Activated naive CD4-positive, alpha-beta T cell treated with anti-CD3 and anti-CD28 coated beads for 36 hours (primary cell): ENCODE data around the gene GPATCH4. TPM values are rescaled to one million over a fixed set of nuclear protein-coding genes. Genes with fewer than 3 reads are reported as not detected.

Experiments used
- CTCF ChIA-PET: fragments of 350-600 bp; sonication (Branson Sonifier 250); formaldehyde crosslinking; loops from one replicate; lab custom pipeline; 2021; ENCODE audit warnings: antibody characterized with exemption; lab: Charles Lee
- DNase-seq: peaks from one replicate; pipeline ENCODE4 v3.0.0-alpha.2; 2020
- H3K27ac Mint-ChIP-seq: one replicate; pipeline ENCODE4 v1.8.0; 2021; ENCODE audit warnings: mild to moderate bottlenecking, mixed read lengths
- H3K27me3 Mint-ChIP-seq: one replicate; pipeline ENCODE4 v1.8.0; 2021; ENCODE audit warnings: low read depth, mixed read lengths
- H3K36me3 Mint-ChIP-seq: one replicate; pipeline ENCODE4 v1.8.0; 2021; ENCODE audit warnings: low read depth, mixed read lengths
- H3K4me1 Mint-ChIP-seq: one replicate; pipeline ENCODE4 v1.8.0; 2021; ENCODE audit warnings: low read depth, mixed read lengths
- H3K4me3 Mint-ChIP-seq: one replicate; pipeline ENCODE4 v1.8.0; 2021; ENCODE audit warnings: mild to moderate bottlenecking, moderate library complexity, mixed read lengths
- H3K9me3 Mint-ChIP-seq: one replicate; pipeline ENCODE4 v1.8.0; 2021; ENCODE audit warnings: mixed read lengths
- intact Hi-C: fragments of 100-400 bp; cut with micrococcal nuclease; formaldehyde crosslinking; loops from one replicate; pipeline ENCODE4 v1.15.1; 2023
- total RNA-seq, 2 experiments: library from RNA; stranded (reverse); gene quantifications; one replicate each; pipeline ENCODE4 v1.2.3, GENCODE V29; 2021

Gene GPATCH4
- total RNA-seq, 2 experiments from 2014 or later, result 37.5 to 38.3 TPM

DNA sequence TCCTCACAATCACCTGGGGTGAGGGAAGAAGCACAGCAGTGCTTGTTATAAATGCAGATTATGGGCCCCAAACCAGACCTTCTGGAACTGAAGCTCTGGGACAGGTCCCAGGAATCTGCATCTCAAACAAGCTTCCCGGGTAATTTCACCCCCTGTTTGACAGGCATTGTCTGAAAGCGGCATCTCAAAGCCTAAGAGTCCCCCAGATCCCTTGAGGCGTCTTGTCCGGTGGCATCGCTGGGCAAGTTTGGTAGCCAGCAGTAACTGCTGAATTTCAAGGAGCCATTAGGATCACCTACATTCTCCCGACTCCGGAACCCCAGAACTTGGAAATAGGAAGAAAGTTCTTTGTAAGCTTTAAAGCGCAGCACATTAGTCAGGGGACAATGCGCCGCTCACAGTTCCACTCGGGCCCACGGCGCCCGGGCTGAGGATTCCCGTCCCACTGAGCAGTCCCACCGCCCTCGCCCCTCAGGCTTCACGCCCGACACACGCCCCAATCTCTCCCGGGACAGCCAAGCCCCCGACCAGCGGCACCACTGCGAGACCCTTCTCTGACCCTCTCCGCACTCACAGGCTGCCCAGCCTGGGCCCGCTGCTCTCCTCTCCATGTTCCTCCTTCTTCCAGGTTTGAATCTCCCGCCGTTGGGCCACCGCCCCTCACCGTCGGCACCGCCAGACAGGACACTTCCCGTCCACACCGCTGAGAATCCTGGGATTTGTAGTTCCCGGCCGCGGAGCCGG, 29.2 kb downstream of the GPATCH4 start, which contains the start of gene IQGAP3:
IQGAP3 (minus strand) TSS at position 647 of the 744 bp plus-strand sequence; CDS start at position 611, 36 bp downstream.
- peaks cover 18% of the 10 kb centered on the region for H3K4me1 Mint-ChIP-seq
- CTCF ChIA-PET, result interaction anchor here (0.7 to 2.1 kb wide), 9 partner anchors 10 to 188 kb away, joined by 3 to 11 read pairs (median 4); no protein-coding TSS in a partner anchor
- H3K27ac Mint-ChIP-seq, result peak within 1 kb of the TSS; percentile 6
- DNase-seq, result peak; percentile 79
- H3K9me3 Mint-ChIP-seq, result no peaks in the 10 kb centered on the region
- intact Hi-C loops, result loop anchor here (1.0 to 5.0 kb wide), 3 partner anchors 50 to 91 kb away; no protein-coding TSS in a partner anchor
- H3K4me3 Mint-ChIP-seq, result peak within 1 kb of the TSS; percentile 93
- peaks cover 30% of the 10 kb centered on the region for H3K27me3 Mint-ChIP-seq
- peaks cover 2% of the 10 kb centered on the region for H3K36me3 Mint-ChIP-seq

DNA sequence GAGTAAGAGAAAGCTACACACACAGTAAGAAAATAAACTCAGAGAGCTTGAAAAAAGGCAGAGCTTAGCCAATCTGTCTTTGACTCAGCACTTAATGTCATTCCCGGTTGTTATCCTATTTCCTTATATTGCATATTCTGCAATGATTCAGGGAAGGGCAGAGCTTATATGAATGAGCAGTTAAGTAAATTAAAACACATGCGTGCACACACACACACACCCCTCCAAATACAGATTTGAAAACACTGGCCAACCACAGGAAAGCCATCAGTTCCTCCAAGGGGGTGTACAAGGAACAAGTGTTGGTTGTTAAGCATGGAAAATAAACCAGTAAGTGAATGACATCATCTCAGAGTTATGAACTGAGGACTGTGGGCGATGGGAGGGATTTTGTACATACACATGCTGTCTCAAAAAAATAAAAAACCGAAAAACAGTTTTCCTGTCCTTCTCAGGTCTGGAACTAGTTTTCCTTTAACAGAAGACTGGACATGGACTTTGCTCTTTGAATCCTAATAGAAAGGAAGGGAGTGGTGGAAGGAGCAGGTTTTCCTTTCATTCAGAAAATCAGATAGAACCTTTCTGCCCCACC, 29.9 kb downstream of the GPATCH4 start:
- Mint-ChIP-seq H3K36me3 (peaks cover 2% of the 10 kb centered on the region), H3K9me3 (no peaks in the 10 kb centered on the region), H3K27me3 (peaks cover 30% of the 10 kb centered on the region), H3K27ac (no peak overlapping the region), H3K4me1 (peaks cover 18% of the 10 kb centered on the region), H3K4me3 (peak overlapping the region; percentile 93)
- no peak for DNase-seq
- CTCF ChIA-PET, result interaction anchor here (0.6 to 2.1 kb wide), 13 partner anchors 10 to 187 kb away, joined by 3 to 11 read pairs (median 3); no protein-coding TSS in a partner anchor
- intact Hi-C loops, result loop anchor here (2.0 to 5.0 kb wide), 2 partner anchors 49 to 91 kb away; no protein-coding TSS in a partner anchor

DNA sequence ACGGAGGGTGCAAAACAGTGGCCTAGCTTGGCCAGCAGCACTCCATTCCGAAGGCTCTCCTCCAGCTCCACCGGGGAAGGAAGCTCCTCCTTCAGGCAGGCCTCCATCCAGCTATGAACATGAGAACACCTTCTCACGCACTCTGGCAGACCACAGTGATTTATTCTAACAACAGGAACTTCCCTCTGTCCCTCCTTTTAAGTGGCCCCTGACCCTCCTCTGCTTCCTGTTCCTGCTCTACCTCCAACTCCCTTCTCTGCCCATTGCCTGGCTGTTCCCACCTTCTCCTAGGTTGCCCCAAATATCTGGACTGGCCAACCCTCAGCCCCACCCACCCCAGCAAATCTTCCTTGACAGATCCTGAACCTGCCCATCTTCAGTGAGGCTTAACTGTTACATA, 34.8 kb downstream of the GPATCH4 start:
- CTCF ChIA-PET, result interaction anchor here (1.3 kb wide), 1 partner anchor 61 kb away, joined by 4 read pairs; no protein-coding TSS in a partner anchor
- no peaks in the 10 kb centered on the region for H3K36me3 Mint-ChIP-seq

DNA sequence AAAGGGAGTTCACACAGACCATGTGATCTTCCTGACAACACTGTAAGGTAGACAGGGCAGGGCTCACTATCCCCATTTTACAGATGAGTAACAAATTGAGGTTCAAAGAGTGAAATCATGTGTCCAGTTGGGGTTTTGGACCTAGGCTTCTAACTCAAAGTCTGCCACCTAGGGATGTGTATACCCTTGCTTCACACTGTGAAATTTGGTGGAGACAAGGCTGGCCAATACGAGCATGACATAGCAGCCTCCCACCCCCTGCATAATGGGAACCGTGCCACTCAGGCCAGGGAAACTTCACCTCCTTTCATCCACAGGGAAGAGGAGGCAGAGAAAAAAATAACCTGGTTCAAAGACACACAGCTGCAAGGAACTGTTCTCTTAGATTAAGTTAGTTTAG, 35.8 kb downstream of the GPATCH4 start:
- DNase-seq, result no peak
- intact Hi-C loops, result no loop called here
- H3K27ac Mint-ChIP-seq, result no peak overlapping the region
- H3K4me1 Mint-ChIP-seq, result no peaks in the 10 kb centered on the region
- peaks cover 3% of the 10 kb centered on the region for H3K27me3 Mint-ChIP-seq
- no peaks in the 10 kb centered on the region for H3K9me3 Mint-ChIP-seq
- no peaks in the 10 kb centered on the region for H3K36me3 Mint-ChIP-seq
- CTCF ChIA-PET, result interaction anchor here (0.5 kb wide), 1 partner anchor 51 kb away, joined by 3 read pairs; no protein-coding TSS in a partner anchor
- H3K4me3 Mint-ChIP-seq, result no peak overlapping the region

More for the DNA sequence above, 34.8 kb downstream of the GPATCH4 start:
- Mint-ChIP-seq H3K4me1 (peaks cover 5% of the 10 kb centered on the region), H3K4me3 (no peak overlapping the region), H3K9me3 (no peaks in the 10 kb centered on the region), H3K27me3 (peaks cover 11% of the 10 kb centered on the region), H3K27ac (no peak overlapping the region)
- intact Hi-C loops, result no loop called here
- DNase-seq, result no peak

DNA sequence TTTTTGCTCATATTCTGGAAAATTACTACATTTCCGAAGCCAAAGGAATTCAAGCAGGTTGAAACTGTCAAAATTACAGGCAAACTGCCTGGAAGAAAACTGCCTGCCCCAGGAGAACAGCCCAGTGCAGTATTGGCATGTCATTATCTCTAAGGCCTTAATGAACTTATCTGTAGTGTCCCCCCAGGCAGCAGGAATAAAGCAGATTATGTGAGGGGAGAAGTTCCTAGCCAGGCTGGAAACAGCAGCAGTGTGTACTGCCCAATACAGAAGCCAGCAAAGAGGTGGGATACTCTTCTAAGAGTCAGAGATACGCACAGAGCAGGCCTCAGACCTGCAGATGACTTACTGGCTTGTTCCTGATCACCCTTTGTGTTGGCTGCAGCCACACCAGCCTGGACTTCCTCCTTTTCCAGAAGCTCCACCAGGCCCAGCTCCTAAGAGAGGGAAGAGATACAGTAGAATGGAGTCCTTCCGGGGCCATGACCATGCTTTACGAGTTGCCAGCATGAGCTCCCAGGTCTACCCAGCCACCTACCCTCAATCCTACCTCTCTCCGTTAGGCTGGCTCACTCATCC, 40.6 kb downstream of the GPATCH4 start:
- Mint-ChIP-seq H3K4me1 (no peaks in the 10 kb centered on the region), H3K27me3 (no peaks in the 10 kb centered on the region), H3K36me3 (no peaks in the 10 kb centered on the region), H3K27ac (no peak overlapping the region), H3K9me3 (no peaks in the 10 kb centered on the region), H3K4me3 (no peak overlapping the region)
- intact Hi-C loops, result no loop called here
- CTCF ChIA-PET, result no interaction called here
- DNase-seq, result no peak

DNA sequence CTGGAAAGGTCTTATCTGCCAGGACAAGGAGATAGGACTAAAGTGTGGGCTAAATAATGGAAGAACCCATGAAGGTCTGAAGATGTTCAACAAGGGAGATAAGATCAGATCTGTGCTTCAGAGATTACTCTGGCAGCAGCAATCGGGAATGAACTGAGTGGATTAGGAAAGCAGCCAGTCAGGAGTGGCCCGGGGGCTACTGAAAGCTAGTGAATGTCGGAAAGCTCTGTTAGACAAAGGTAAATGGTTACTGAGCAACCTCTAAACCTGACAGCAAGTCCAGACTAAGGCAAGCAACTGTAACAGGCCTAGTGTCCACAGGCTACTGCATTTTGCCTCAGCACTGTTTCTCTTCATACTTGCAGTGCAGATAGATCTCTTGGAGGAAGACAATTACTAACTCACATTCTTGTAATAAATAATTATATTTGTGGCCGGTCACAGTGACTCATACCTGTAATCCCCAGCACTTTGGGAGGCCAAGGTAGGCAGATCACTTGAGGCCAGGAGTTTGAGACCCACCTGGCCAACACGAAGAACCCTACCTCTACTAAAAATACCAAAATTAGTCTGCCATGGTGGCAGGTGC, 41.4 kb downstream of the GPATCH4 start:
- no peaks in the 10 kb centered on the region for H3K4me1 Mint-ChIP-seq
- no peaks in the 10 kb centered on the region for H3K27me3 Mint-ChIP-seq
- H3K27ac Mint-ChIP-seq, result no peak overlapping the region
- no peaks in the 10 kb centered on the region for H3K36me3 Mint-ChIP-seq
- intact Hi-C loops, result no loop called here
- CTCF ChIA-PET, result no interaction called here
- H3K4me3 Mint-ChIP-seq, result no peak overlapping the region
- no peak for DNase-seq
- no peaks in the 10 kb centered on the region for H3K9me3 Mint-ChIP-seq

DNA sequence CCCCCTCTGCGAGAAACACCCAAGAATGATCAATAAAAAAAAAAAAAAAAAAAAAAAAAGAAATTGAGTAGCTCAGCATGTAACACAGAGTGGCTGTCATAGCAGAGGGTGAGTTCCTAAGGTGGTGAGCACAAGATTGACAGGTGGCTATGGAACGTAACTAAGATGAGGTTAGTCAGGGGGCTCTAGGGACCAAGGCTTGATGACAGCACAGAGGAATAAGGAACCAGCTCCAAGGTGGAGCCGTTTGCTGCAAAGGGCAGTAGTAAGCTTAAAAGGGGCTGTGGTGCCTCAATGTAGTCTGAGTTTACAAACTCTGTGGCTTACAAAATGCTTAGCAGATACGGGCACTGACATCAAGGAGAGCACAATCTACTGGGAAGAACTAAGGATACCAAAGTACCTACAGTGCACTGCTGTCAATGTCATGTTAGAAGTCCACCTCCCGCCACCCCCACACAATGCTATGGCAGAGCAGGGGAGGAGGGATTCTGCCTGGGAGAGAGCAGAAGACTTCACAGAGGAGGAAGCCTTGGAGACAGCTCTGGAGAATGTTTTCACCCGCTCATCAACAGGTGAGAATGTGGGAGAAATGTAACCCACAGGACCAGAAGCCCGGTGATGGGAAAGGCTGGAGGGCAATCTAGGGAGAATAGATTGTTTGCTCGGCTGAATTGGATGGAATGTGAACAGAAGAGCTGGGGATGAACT, 42.0 kb downstream of the GPATCH4 start:
- intact Hi-C loops, result no loop called here

DNA sequence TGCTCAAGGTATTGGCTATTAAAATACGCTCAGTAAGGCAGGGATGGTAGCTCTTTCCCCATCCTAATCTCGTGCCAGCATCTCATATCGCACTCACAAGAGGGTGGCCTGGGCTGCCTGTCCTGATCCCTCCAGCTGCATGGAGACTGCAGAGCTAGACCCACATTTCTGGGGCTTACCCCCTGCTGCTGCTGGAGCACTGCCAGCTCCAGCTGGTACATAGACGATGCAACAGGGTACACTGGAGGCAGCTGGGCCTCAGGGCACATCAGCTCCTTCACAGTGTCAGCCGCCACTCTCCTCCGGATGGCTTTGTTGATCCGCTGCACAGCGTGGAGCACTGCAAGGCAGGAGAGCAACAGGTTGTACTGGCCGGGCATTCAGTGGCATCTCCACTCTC, 44.9 kb downstream of the GPATCH4 start:
- H3K27ac Mint-ChIP-seq, result no peak overlapping the region
- no peaks in the 10 kb centered on the region for H3K36me3 Mint-ChIP-seq
- no peaks in the 10 kb centered on the region for H3K27me3 Mint-ChIP-seq
- DNase-seq, result no peak
- CTCF ChIA-PET, result interaction anchor here (0.6 to 0.7 kb wide), 3 partner anchors 19 to 111 kb away, joined by 3 to 4 read pairs (median 3); partner anchors contain the start of gene TTC24
- H3K9me3 Mint-ChIP-seq, result no peaks in the 10 kb centered on the region
- H3K4me1 Mint-ChIP-seq, result no peaks in the 10 kb centered on the region
- no peak overlapping the region for H3K4me3 Mint-ChIP-seq
- intact Hi-C loops, result no loop called here

More for the DNA sequence above, 42.0 kb downstream of the GPATCH4 start:
- no peaks in the 10 kb centered on the region for H3K27me3 Mint-ChIP-seq
- H3K4me1 Mint-ChIP-seq, result no peaks in the 10 kb centered on the region
- H3K27ac Mint-ChIP-seq, result no peak overlapping the region
- no peak overlapping the region for H3K4me3 Mint-ChIP-seq
- H3K9me3 Mint-ChIP-seq, result no peaks in the 10 kb centered on the region
- CTCF ChIA-PET, result no interaction called here
- H3K36me3 Mint-ChIP-seq, result no peaks in the 10 kb centered on the region
- no peak for DNase-seq

DNA sequence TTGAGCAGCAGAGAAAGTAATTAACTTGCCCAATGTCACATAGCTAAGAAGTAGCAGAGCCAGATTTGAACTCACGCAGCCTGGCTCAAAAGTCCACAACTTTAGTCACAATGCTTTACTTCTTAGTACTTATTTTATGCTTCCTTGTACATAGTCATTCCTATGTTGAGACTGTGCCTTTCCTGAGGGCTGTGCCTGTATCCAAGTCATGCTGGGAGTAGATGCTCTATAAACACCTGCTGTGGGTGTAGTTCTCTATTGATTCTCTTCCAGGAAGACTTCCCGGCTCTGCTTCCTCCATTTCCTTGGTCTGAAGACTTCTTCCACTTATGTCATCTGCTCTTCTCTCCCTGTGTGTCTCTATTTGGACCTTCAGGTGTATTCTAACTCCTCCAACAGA, 45.6 kb downstream of the GPATCH4 start:
- DNase-seq, result no peak
- no peaks in the 10 kb centered on the region for H3K27me3 Mint-ChIP-seq
- H3K27ac Mint-ChIP-seq, result no peak overlapping the region
- H3K9me3 Mint-ChIP-seq, result no peaks in the 10 kb centered on the region
- CTCF ChIA-PET, result interaction anchor here (0.6 to 1.5 kb wide), 3 partner anchors 24 to 105 kb away, joined by 3 to 5 read pairs (median 4); partner anchors contain the start of gene TTC24
- no peak overlapping the region for H3K4me3 Mint-ChIP-seq
- no peaks in the 10 kb centered on the region for H3K36me3 Mint-ChIP-seq
- H3K4me1 Mint-ChIP-seq, result no peaks in the 10 kb centered on the region
- intact Hi-C loops, result no loop called here

DNA sequence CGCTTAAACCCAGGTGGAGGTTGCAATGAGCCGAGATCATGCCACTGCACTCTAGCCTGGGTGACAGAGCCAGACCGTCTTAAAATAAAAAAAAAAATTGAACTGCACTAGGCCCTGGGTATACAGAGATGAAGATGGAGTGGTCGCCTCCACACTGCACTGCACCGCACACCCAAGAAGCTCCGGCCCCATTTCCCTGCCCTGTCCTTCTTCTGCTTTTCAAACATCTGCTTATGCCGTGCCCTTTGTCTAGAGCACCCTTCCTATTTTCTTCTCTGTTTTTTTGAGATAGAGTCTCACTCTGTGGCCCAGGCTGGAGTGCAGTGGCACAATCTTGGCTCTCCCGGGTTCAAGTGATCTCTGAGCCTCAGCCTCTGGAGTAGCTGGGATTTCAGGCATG, 46.3 kb downstream of the GPATCH4 start:
- H3K27ac Mint-ChIP-seq, result no peak overlapping the region
- H3K4me1 Mint-ChIP-seq, result no peaks in the 10 kb centered on the region
- no peaks in the 10 kb centered on the region for H3K9me3 Mint-ChIP-seq
- CTCF ChIA-PET, result interaction anchor here (1.3 to 1.5 kb wide), 2 partner anchors 74 to 106 kb away, joined by 3 to 5 read pairs; no protein-coding TSS in a partner anchor
- H3K27me3 Mint-ChIP-seq, result no peaks in the 10 kb centered on the region
- H3K36me3 Mint-ChIP-seq, result no peaks in the 10 kb centered on the region
- no peak overlapping the region for H3K4me3 Mint-ChIP-seq
- intact Hi-C loops, result no loop called here
- DNase-seq, result no peak

DNA sequence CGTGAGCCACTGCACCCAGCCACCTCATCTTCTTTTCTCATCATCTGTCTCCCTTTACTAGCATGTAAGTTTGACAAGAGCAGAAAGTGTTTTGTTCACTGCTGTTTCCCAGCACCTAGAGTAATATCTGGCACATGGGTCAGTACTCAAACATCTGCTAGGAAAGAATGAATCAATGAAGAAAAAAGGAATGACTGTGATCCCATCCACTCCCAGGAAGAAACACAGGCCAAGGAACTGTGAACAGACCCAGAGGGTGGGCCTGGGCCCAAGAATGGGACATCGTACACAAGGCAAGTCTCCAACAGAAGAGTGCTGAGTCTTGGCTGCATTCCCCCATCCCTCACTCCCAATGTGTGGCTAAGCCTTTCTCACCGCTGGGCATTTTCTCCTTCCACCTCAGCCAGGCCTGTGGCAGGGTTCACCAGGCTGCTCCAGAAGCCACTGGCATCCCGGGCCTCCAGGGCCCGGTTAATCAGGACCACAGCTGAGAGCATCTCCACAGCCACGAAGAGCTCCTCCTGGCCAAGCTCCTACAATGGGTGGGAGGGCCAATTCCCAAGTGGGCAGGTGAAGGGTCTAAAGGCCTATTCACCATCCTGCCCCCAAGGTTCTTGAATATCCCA, 47.3 kb downstream of the GPATCH4 start:
- no peak overlapping the region for H3K4me3 Mint-ChIP-seq
- no peaks in the 10 kb centered on the region for H3K27me3 Mint-ChIP-seq
- H3K27ac Mint-ChIP-seq, result no peak overlapping the region
- no peaks in the 10 kb centered on the region for H3K9me3 Mint-ChIP-seq
- DNase-seq, result no peak
- H3K4me1 Mint-ChIP-seq, result no peaks in the 10 kb centered on the region
- no peaks in the 10 kb centered on the region for H3K36me3 Mint-ChIP-seq
- intact Hi-C loops, result no loop called here
- CTCF ChIA-PET, result interaction anchor here (1.5 kb wide), 1 partner anchor 73 kb away, joined by 5 read pairs; no protein-coding TSS in a partner anchor
